ENCODE results near the gene TIAL1. TPM values are rescaled to one million over a fixed set of nuclear protein-coding genes. Genes with fewer than 3 reads are reported as not detected.

Gene TIAL1
- total RNA-seq, 1 experiment from 2014 or later, result 174 TPM

DNA sequence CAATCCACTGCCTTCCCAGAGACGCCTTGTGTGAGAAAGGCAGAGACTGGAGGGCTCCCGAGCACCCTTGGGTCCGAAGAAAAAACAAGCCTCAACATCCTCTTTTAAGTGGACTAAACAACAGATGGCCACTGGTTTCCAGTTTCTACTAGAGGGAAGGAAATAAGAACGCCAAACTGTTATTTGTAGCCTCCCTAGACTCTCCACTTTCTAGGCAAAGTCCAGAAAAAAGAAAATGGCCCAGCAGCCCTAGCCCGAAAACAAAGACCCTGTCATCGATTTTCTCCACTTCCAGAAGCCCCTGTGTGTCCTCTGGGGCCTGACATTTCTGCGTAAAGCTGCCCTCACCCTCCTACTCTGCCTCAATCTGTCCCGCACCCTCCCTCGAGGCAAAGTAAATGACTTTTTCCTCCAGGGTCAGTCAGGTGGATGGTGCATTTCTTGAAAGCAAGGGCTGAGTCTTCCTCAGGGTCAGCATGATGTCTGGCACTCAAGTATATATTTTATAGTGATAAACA, 60.2 kb downstream of the TIAL1 start:
- no peaks in the 10 kb centered on the region for H3K27me3 Mint-ChIP-seq (ENCODE audit: insufficient read depth, unreplicated experiment)
- H3K4me1 ChIP-seq, result peaks cover 9% of the 10 kb centered on the region; the same call in 1 of the 2 replicates
- TF ChIP-seq, protein P1, sequence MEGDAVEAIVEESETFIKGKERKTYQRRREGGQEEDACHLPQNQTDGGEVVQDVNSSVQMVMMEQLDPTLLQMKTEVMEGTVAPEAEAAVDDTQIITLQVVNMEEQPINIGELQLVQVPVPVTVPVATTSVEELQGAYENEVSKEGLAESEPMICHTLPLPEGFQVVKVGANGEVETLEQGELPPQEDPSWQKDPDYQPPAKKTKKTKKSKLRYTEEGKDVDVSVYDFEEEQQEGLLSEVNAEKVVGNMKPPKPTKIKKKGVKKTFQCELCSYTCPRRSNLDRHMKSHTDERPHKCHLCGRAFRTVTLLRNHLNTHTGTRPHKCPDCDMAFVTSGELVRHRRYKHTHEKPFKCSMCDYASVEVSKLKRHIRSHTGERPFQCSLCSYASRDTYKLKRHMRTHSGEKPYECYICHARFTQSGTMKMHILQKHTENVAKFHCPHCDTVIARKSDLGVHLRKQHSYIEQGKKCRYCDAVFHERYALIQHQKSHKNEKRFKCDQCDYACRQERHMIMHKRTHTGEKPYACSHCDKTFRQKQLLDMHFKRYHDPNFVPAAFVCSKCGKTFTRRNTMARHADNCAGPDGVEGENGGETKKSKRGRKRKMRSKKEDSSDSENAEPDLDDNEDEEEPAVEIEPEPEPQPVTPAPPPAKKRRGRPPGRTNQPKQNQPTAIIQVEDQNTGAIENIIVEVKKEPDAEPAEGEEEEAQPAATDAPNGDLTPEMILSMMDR (IDR thresholded peaks at IDR 0.05; ENCODE audit: insufficient read depth in 1 of 2, low read depth in 1 of 2, low read length in 1 of 2, severe bottlenecking in 1 of 2, unreplicated experiment in 1 of 2), result no peak
- BruUV-seq (replicated peaks), result no TSS peak
- no peaks in the 10 kb centered on the region for H3K9me3 ChIP-seq
- POLR2A ChIA-PET, result no interaction called here
- DNase-seq, result no peak
- intact Hi-C loops (cut with micrococcal nuclease; ENCODE audit: unreplicated experiment), result no loop called here
- H3K4me3 ChIP-seq (ENCODE audit: low read depth, low read length), result no peak overlapping the region
- CTCF ChIA-PET, result no interaction called here
- H3K27ac Mint-ChIP-seq (ENCODE audit: unreplicated experiment), result no peak overlapping the region
- H3K4me3 Mint-ChIP-seq (ENCODE audit: unreplicated experiment), result no peak overlapping the region
- peaks cover 5% of the 10 kb centered on the region for H3K4me1 Mint-ChIP-seq (ENCODE audit: low read depth, unreplicated experiment)
- H3K36me3 ChIP-seq (ENCODE audit: control insufficient read depth, insufficient read depth, low read length), result no peaks in the 10 kb centered on the region
- no peaks in the 10 kb centered on the region for H3K27me3 ChIP-seq (replicated peaks; ENCODE audit: control insufficient read depth, insufficient read depth, low read length)
- no peaks in the 10 kb centered on the region for H3K9me3 Mint-ChIP-seq (ENCODE audit: unreplicated experiment)
- H3K36me3 Mint-ChIP-seq (ENCODE audit: insufficient read depth, unreplicated experiment), result no peaks in the 10 kb centered on the region

DNA sequence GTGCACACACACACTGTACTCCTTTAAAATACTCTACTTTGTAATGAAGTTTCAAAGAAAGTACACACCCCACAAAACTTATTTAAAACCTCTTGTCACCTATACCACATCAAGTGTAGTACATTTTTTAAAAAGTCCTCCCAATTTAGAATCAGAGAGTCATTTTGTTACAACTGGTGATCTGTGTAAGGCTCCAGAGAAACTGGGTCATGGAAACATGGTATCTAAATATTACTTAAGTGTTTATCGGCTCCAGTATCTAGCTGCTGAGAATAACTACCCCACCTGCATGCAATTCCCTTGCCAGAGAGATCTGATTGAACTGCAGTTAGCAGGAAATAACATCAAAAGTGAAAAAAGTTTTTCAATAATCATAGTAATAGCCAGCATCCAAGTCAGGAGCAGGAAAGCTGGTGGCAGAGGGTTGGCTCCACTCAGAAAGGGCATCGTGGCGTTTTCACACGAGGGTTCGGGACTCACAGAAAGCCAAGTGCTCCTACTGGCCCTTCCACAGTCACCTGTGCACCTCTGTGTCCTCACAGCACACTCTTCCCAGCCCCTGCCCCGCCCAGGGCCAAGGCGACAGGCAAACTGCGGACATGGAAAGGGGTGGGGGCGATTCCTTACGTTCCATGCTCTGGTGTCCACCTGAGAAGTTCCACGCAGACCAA, 60.8 kb downstream of the TIAL1 start:
- H3K36me3 ChIP-seq (ENCODE audit: control insufficient read depth, insufficient read depth, low read length), result no peaks in the 10 kb centered on the region
- TF ChIP-seq, protein P1 (IDR thresholded peaks at IDR 0.05; ENCODE audit: insufficient read depth in 1 of 2, low read depth in 1 of 2, low read length in 1 of 2, severe bottlenecking in 1 of 2, unreplicated experiment in 1 of 2), result no peak
- H3K4me1 Mint-ChIP-seq (ENCODE audit: low read depth, unreplicated experiment), result peaks cover 5% of the 10 kb centered on the region
- no peaks in the 10 kb centered on the region for H3K27me3 ChIP-seq (replicated peaks; ENCODE audit: control insufficient read depth, insufficient read depth, low read length)
- H3K4me3 Mint-ChIP-seq (ENCODE audit: unreplicated experiment), result no peak overlapping the region
- no peak overlapping the region for H3K4me3 ChIP-seq (ENCODE audit: low read depth, low read length)
- H3K27me3 Mint-ChIP-seq (ENCODE audit: insufficient read depth, unreplicated experiment), result no peaks in the 10 kb centered on the region
- no peak for DNase-seq
- H3K4me1 ChIP-seq, result peaks cover 9% of the 10 kb centered on the region; the same call in 1 of the 2 replicates
- BruUV-seq (replicated peaks), result no TSS peak
- no peak overlapping the region for H3K27ac Mint-ChIP-seq (ENCODE audit: unreplicated experiment)
- H3K36me3 Mint-ChIP-seq (ENCODE audit: insufficient read depth, unreplicated experiment), result no peaks in the 10 kb centered on the region
- intact Hi-C loops (cut with micrococcal nuclease; ENCODE audit: unreplicated experiment), result no loop called here
- H3K9me3 Mint-ChIP-seq (ENCODE audit: unreplicated experiment), result no peaks in the 10 kb centered on the region
- POLR2A ChIA-PET, result no interaction called here
- CTCF ChIA-PET, result no interaction called here
- H3K9me3 ChIP-seq, result no peaks in the 10 kb centered on the region

DNA sequence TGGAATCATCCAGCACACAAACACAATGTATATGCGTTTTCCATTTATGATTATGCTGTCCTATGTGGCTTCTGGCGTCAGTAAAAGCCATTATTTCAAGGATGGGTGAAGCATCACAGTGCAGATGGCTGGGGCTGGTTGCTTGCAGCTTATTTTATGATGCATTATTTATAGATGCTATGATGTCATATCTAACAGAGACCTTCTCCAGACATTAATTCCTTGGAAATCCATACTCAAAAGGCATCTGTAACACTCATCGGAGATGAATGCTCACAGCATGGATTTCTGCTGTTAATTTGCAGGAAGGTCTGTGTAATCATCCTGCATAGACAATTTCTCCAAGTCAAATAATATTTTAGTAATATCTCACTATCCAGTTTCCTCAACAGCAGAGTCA, 61.5 kb downstream of the TIAL1 start:
- H3K9me3 ChIP-seq, result no peaks in the 10 kb centered on the region
- H3K27me3 Mint-ChIP-seq (ENCODE audit: insufficient read depth, unreplicated experiment), result no peaks in the 10 kb centered on the region
- ChIA-PET POLR2A (no interaction called here), CTCF (interaction anchor here (0.7 kb wide), 1 partner anchor 386 kb away, joined by 8 read pairs; no protein-coding TSS in a partner anchor)
- TF ChIP-seq, protein P1 (IDR thresholded peaks at IDR 0.05; ENCODE audit: insufficient read depth in 1 of 2, low read depth in 1 of 2, low read length in 1 of 2, severe bottlenecking in 1 of 2, unreplicated experiment in 1 of 2), result no peak
- H3K36me3 ChIP-seq (ENCODE audit: control insufficient read depth, insufficient read depth, low read length), result no peaks in the 10 kb centered on the region
- H3K9me3 Mint-ChIP-seq (ENCODE audit: unreplicated experiment), result no peaks in the 10 kb centered on the region
- H3K4me1 ChIP-seq, result peaks cover 9% of the 10 kb centered on the region; the same call in 1 of the 2 replicates
- BruUV-seq (replicated peaks), result no TSS peak
- no peak overlapping the region for H3K4me3 Mint-ChIP-seq (ENCODE audit: unreplicated experiment)
- no peaks in the 10 kb centered on the region for H3K36me3 Mint-ChIP-seq (ENCODE audit: insufficient read depth, unreplicated experiment)
- H3K27ac Mint-ChIP-seq (ENCODE audit: unreplicated experiment), result no peak overlapping the region
- peaks cover 5% of the 10 kb centered on the region for H3K4me1 Mint-ChIP-seq (ENCODE audit: low read depth, unreplicated experiment)
- DNase-seq, result no peak
- H3K27me3 ChIP-seq (replicated peaks; ENCODE audit: control insufficient read depth, insufficient read depth, low read length), result no peaks in the 10 kb centered on the region
- intact Hi-C loops (cut with micrococcal nuclease; ENCODE audit: unreplicated experiment), result no loop called here
- no peak overlapping the region for H3K4me3 ChIP-seq (ENCODE audit: low read depth, low read length)

All from Caco-2 (cell line).